Measurements from ENCODE around the gene SIDT2.
A peak's percentile ranks its signal among the peaks of the same experiment; 100 is the strongest.

SIDT2 gene

GRCh38 chr11:117220568-117220967 is 42.0 kb downstream of the SIDT2 start:
- DNase-seq (ENCODE audit: extremely low read depth in 1 of 2, low read depth in 1 of 2): no peak

- no peak for DNase-seq (ENCODE audit: extremely low read depth in 1 of 2, low read depth in 1 of 2)
Observed at GRCh38 chr11:117220999-117221774, 42.6 kb downstream of the SIDT2 start.

GRCh38 chr11:117221775-117222517 is 43.4 kb downstream of the SIDT2 start:
- no peak for DNase-seq (ENCODE audit: extremely low read depth in 1 of 2, low read depth in 1 of 2)

- no peak for DNase-seq (ENCODE audit: extremely low read depth in 1 of 2, low read depth in 1 of 2)
Observed at GRCh38 chr11:117222991-117223740, 44.6 kb downstream of the SIDT2 start.

GRCh38 chr11:117223741-117224689 is 45.5 kb downstream of the SIDT2 start:
- no peak for DNase-seq (ENCODE audit: extremely low read depth in 1 of 2, low read depth in 1 of 2)

GRCh38 chr11:117225553-117226170 is 47.1 kb downstream of the SIDT2 start:
- no peak for DNase-seq (ENCODE audit: extremely low read depth in 1 of 2, low read depth in 1 of 2)

- DNase-seq (ENCODE audit: extremely low read depth in 1 of 2, low read depth in 1 of 2): no peak
Observed at GRCh38 chr11:117226388-117227385, 48.1 kb downstream of the SIDT2 start.

- DNase-seq (ENCODE audit: extremely low read depth in 1 of 2, low read depth in 1 of 2): no peak
Observed at GRCh38 chr11:117228091-117228490, 49.5 kb downstream of the SIDT2 start.

GRCh38 chr11:117229411-117229810 is 50.9 kb downstream of the SIDT2 start:
- no peak for DNase-seq (ENCODE audit: extremely low read depth in 1 of 2, low read depth in 1 of 2)

- DNase-seq (ENCODE audit: extremely low read depth in 1 of 2, low read depth in 1 of 2): no peak
Observed at GRCh38 chr11:117229931-117230285, 51.4 kb downstream of the SIDT2 start.

GRCh38 chr11:117230286-117230961 is 51.9 kb downstream of the SIDT2 start:
- peak in 1 of 2 donors; percentile 57 for DNase-seq (ENCODE audit: extremely low read depth in 1 of 2, low read depth in 1 of 2)

- no peak for DNase-seq (ENCODE audit: extremely low read depth in 1 of 2, low read depth in 1 of 2)
Observed at GRCh38 chr11:117230999-117231841, 52.7 kb downstream of the SIDT2 start.

- DNase-seq (ENCODE audit: extremely low read depth in 1 of 2, low read depth in 1 of 2): peak in 1 of 2 donors; percentile 51
Observed at GRCh38 chr11:117231842-117232091, 53.2 kb downstream of the SIDT2 start, which contains the start of gene PCSK7. PCSK7 (minus strand) TSS chr11:117232073; CDS start chr11:117229844, 2,229 bp downstream.

- peak; percentile 48 to 69 for DNase-seq (ENCODE audit: extremely low read depth in 1 of 2, low read depth in 1 of 2)
Observed at GRCh38 chr11:117232092-117232878, 53.7 kb downstream of the SIDT2 start, which contains the start of gene RNF214. RNF214 (plus strand) TSS chr11:117232671; CDS start chr11:117234273, 1,602 bp downstream.

GRCh38 chr11:117232911-117233409 is 54.4 kb downstream of the SIDT2 start:
- DNase-seq (ENCODE audit: extremely low read depth in 1 of 2, low read depth in 1 of 2): no peak

- no peak for DNase-seq (ENCODE audit: extremely low read depth in 1 of 2, low read depth in 1 of 2)
Observed at GRCh38 chr11:117238221-117238620, 59.7 kb downstream of the SIDT2 start.
